Colonic mucosa (tissue), 4 donors: Measurements from ENCODE around the gene PPP6R2. TPM values are rescaled to one million over a fixed set of nuclear protein-coding genes. Genes with fewer than 3 reads are reported as not detected.

Experiments used
- DNase-seq: peaks from one replicate; pipeline ENCODE4 v3.0.0-alpha.2; 2020
- H3K27ac ChIP-seq: fragments of 200-600 bp; one replicate; pipeline ENCODE4 v1.8.0; 2021
- H3K27me3 ChIP-seq: fragments of 200-600 bp; one replicate; pipeline ENCODE4 v1.8.0; 2021
- H3K36me3 ChIP-seq: fragments of 200-600 bp; one replicate; pipeline ENCODE4 v1.8.0; 2021
- H3K4me1 ChIP-seq: fragments of 200-600 bp; one replicate; pipeline ENCODE4 v1.8.0; 2021; ENCODE audit warnings: mild to moderate bottlenecking
- H3K4me3 ChIP-seq: fragments of 200-600 bp; one replicate; pipeline ENCODE4 v1.8.0; 2021
- H3K9ac ChIP-seq, 2 donors: one replicate each; pipeline ENCODE4 v1.7.0; 2013; ENCODE audit warnings: control low read depth in 2 of 2, low read depth in 2 of 2, low read length in 2 of 2
- H3K9me3 ChIP-seq: fragments of 200-600 bp; one replicate; pipeline ENCODE4 v1.8.0; 2021
- intact Hi-C: fragments of 100-400 bp; cut with DNase I; formaldehyde crosslinking; loops from one replicate; pipeline ENCODE4 v1.14.1; 2022
- total RNA-seq, 2 donors: library from RNA; stranded (reverse); fragmentation: NEBNext Ultra II Directional in 1 of 2; extraction: Animal tissue kit (Norgen Biotek cat#: 25700) in 1 of 2; gene quantifications; one replicate each; pipeline ENCODE4 v1.2.1, GENCODE V29; 2021
- TF ChIP-seq, protein P1 (sequence below): fragments of 200-600 bp; IDR thresholded peaks from one replicate; pipeline ENCODE4 v1.8.0; 2022; ENCODE audit warnings: antibody characterized with exemption, mild to moderate bottlenecking
- donor health status: healthy.
- donor health status: DM: no; HTN: no; CAD: no.
- donor health status: DM: no; HTN: no; CAD: no.

PPP6R2 gene
- total RNA-seq, 2 donors from 2014 or later, result 34.1 to 55.9 TPM

- H3K9ac ChIP-seq, result no peak overlapping the region
- intact Hi-C loops, result no loop called here
- H3K36me3 ChIP-seq, result no peaks in the 10 kb centered on the region
- no peak overlapping the region for H3K27ac ChIP-seq
- no peak for DNase-seq
- TF ChIP-seq, protein P1, sequence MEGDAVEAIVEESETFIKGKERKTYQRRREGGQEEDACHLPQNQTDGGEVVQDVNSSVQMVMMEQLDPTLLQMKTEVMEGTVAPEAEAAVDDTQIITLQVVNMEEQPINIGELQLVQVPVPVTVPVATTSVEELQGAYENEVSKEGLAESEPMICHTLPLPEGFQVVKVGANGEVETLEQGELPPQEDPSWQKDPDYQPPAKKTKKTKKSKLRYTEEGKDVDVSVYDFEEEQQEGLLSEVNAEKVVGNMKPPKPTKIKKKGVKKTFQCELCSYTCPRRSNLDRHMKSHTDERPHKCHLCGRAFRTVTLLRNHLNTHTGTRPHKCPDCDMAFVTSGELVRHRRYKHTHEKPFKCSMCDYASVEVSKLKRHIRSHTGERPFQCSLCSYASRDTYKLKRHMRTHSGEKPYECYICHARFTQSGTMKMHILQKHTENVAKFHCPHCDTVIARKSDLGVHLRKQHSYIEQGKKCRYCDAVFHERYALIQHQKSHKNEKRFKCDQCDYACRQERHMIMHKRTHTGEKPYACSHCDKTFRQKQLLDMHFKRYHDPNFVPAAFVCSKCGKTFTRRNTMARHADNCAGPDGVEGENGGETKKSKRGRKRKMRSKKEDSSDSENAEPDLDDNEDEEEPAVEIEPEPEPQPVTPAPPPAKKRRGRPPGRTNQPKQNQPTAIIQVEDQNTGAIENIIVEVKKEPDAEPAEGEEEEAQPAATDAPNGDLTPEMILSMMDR, result no peak
- H3K9me3 ChIP-seq, result no peaks in the 10 kb centered on the region
- H3K4me1 ChIP-seq, result no peaks in the 10 kb centered on the region
- no peak overlapping the region for H3K4me3 ChIP-seq
- no peaks in the 10 kb centered on the region for H3K27me3 ChIP-seq
These were observed 146.5 kb downstream of the PPP6R2 start for GRCh38 chr22:50489363-50490243.

- intact Hi-C loops, result no loop called here
These were observed 147.6 kb downstream of the PPP6R2 start for GRCh38 chr22:50490531-50491308.

More at GRCh38 chr22:50490531-50491308, 147.6 kb downstream of the PPP6R2 start:
- H3K27me3 ChIP-seq, result no peaks in the 10 kb centered on the region
- H3K4me1 ChIP-seq, result no peaks in the 10 kb centered on the region
- DNase-seq, result no peak
- no peaks in the 10 kb centered on the region for H3K9me3 ChIP-seq
- TF ChIP-seq, protein P1, result no peak
- no peak overlapping the region for H3K27ac ChIP-seq
- H3K9ac ChIP-seq, result no peak overlapping the region
- no peaks in the 10 kb centered on the region for H3K36me3 ChIP-seq
- H3K4me3 ChIP-seq, result no peak overlapping the region

Other genes starting within 250 kb of the PPP6R2 start
- gene PANX2, start 172.6 kb upstream of the PPP6R2 start, total RNA-seq, result not detected
- 100 to 1,000 TPM in 1 of 2 donors, 10 to 100 TPM in 1; 43.6 to 116 TPM for gene TRABD, start 157.4 kb upstream of the PPP6R2 start, total RNA-seq
- gene SELENOO, start 142.3 kb upstream of the PPP6R2 start, total RNA-seq, result 10 to 100 TPM; 29.1 to 36.9 TPM
- 10 to 100 TPM; 19.2 to 33.4 TPM for gene TUBGCP6, start 98.3 kb upstream of the PPP6R2 start, total RNA-seq
- gene HDAC10, start 92.1 kb upstream of the PPP6R2 start, total RNA-seq, result 10 to 100 TPM; 40.5 to 59.1 TPM
- gene MAPK12, start 81.6 kb upstream of the PPP6R2 start, total RNA-seq, result 1 to 10 TPM; 2.0 to 2.6 TPM
- 1 to 10 TPM; 1.3 to 1.9 TPM for gene MAPK11, start 72.9 kb upstream of the PPP6R2 start, total RNA-seq
- 100 to 1,000 TPM; 270 to 339 TPM for gene PLXNB2, start 35.7 kb upstream of the PPP6R2 start, total RNA-seq
- 1 to 10 TPM; 2.4 to 4.0 TPM for gene DENND6B, start 16.3 kb upstream of the PPP6R2 start, total RNA-seq
- gene SBF1, start 131.7 kb downstream of the PPP6R2 start, total RNA-seq, result 100 to 1,000 TPM in 1 of 2 donors, 10 to 100 TPM in 1; 68.3 to 101 TPM
- 1 to 10 TPM; 4.4 to 5.1 TPM for gene ADM2, start 138.2 kb downstream of the PPP6R2 start, total RNA-seq
- gene MIOX, start 143.5 kb downstream of the PPP6R2 start, total RNA-seq, result not detected
- gene LMF2, start 164.4 kb downstream of the PPP6R2 start, total RNA-seq, result 10 to 100 TPM; 51.1 to 60.0 TPM
- 10 to 100 TPM; 27.4 to 71.5 TPM for gene NCAPH2, start 164.9 kb downstream of the PPP6R2 start, total RNA-seq
- gene SCO2, start 182.3 kb downstream of the PPP6R2 start, total RNA-seq, result 1 to 10 TPM; 1.8 to 5.8 TPM
- 10 to 100 TPM; 22.6 to 28.0 TPM for gene TYMP, start 186.7 kb downstream of the PPP6R2 start, total RNA-seq
- gene KLHDC7B, start 202.6 kb downstream of the PPP6R2 start, total RNA-seq, result under 1 TPM; 0.07 to 0.16 TPM
- not detected for gene SYCE3, start 219.6 kb downstream of the PPP6R2 start, total RNA-seq
- 10 to 100 TPM; 20.1 to 21.7 TPM for gene CPT1B, start 235.1 kb downstream of the PPP6R2 start, total RNA-seq
- gene CHKB, start 239.5 kb downstream of the PPP6R2 start, total RNA-seq, result 10 to 100 TPM; 52.6 to 89.7 TPM